HG02870 (cell line): ENCODE measurements around the gene DNAJC27.
A peak's percentile ranks its signal among the peaks of the same experiment; 100 is the strongest.

Experiments used
- ATAC-seq: cut with Tn5 transposase; IDR thresholded peaks from one replicate; pipeline ENCODE4 v1.9.1; 2021; ENCODE audit warnings: mild to moderate bottlenecking, moderate library complexity; ENCODE audit not compliant: unreplicated experiment

Gene DNAJC27

GRCh38 chr2:24926602-24927252, 45.0 kb downstream of the DNAJC27 start:
- ATAC-seq, result no peak

- ATAC-seq, result no peak
Observed at GRCh38 chr2:24926220-24926601, 45.5 kb downstream of the DNAJC27 start.

- no peak for ATAC-seq
Observed at GRCh38 chr2:24925815-24926214, 45.9 kb downstream of the DNAJC27 start.

GRCh38 chr2:24924732-24925131, 47.0 kb downstream of the DNAJC27 start:
- no peak for ATAC-seq

GRCh38 chr2:24924266-24924665, 47.5 kb downstream of the DNAJC27 start:
- no peak for ATAC-seq

- ATAC-seq, result no peak
Observed at GRCh38 chr2:24923106-24923505, 48.6 kb downstream of the DNAJC27 start.

GRCh38 chr2:24922556-24922955, 49.2 kb downstream of the DNAJC27 start:
- ATAC-seq, result no peak

- no peak for ATAC-seq
Observed at GRCh38 chr2:24920809-24921441, 50.8 kb downstream of the DNAJC27 start.

GRCh38 chr2:24920098-24920808, 51.5 kb downstream of the DNAJC27 start, which contains the start of gene ADCY3:
TSS of gene ADCY3 (minus strand) at chr2:24920237. CDS start at chr2:24918987, 1,250 bp downstream.
- peak; percentile 45 for ATAC-seq

- peak; percentile 19 for ATAC-seq
Observed at GRCh38 chr2:24919506-24920097, 52.2 kb downstream of the DNAJC27 start.

GRCh38 chr2:24919037-24919505, 52.7 kb downstream of the DNAJC27 start:
- no peak for ATAC-seq

GRCh38 chr2:24918326-24919036, 53.3 kb downstream of the DNAJC27 start:
- no peak for ATAC-seq

- no peak for ATAC-seq
Observed at GRCh38 chr2:24917731-24918325, 53.9 kb downstream of the DNAJC27 start.

- ATAC-seq, result peak; percentile 27
Observed at GRCh38 chr2:24917086-24917485, 54.7 kb downstream of the DNAJC27 start.

GRCh38 chr2:24915796-24916195, 56.0 kb downstream of the DNAJC27 start:
- ATAC-seq, result no peak

- no peak for ATAC-seq
Observed at GRCh38 chr2:24915175-24915574, 56.6 kb downstream of the DNAJC27 start.

- ATAC-seq, result no peak
Observed at GRCh38 chr2:24914713-24915112, 57.0 kb downstream of the DNAJC27 start.

- ATAC-seq, result no peak
Observed at GRCh38 chr2:24913911-24914310, 57.8 kb downstream of the DNAJC27 start.

- no peak for ATAC-seq
Observed at GRCh38 chr2:24912986-24913385, 58.8 kb downstream of the DNAJC27 start.

- ATAC-seq, result no peak
Observed at GRCh38 chr2:24912523-24912922, 59.2 kb downstream of the DNAJC27 start.
